Measurements from ENCODE around the gene IER5. TPM values are rescaled to one million over a fixed set of nuclear protein-coding genes. Genes with fewer than 3 reads are reported as not detected.

IER5 gene
- total and polyA plus RNA-seq, 2 of the 13 experiments (the other 11 are each of a cell fraction or from before 2014, with no cell fraction given): 2.5 to 3.5 TPM

DNA sequence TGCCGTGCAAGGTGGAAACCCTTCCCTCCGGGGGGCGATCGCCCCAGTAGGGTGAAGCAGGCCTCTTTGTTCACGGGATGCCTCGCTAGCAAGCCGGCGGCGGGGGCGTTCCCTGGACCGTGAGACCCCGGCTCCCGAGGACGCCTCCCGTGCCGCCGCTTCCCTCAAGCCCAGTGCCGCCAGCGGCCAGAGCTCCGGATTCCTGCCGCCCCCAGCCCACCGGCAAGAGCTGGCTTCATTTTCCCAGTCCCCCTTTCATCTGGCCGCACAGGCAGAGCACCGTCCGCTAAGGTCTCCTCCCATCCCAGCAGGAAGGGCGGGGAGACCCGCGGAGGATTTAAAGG is 16.3 kb downstream of the IER5 start (continued):
- TF ChIP-seq SIN3A (IDR thresholded peaks at IDR 0.05; ENCODE audit: borderline replicate concordance, low read depth, low read length): no peak
- TF ChIP-seq SRF (IDR thresholded peaks at IDR 0.05; ENCODE audit: low read depth, low read length): no peak
- no peak for TF ChIP-seq ZNF589 (CRISPR knock-in tag; conservative IDR thresholded peaks at IDR 0.05)
- TF ChIP-seq POLR2G (IDR thresholded peaks at IDR 0.05; ENCODE audit: low read depth, low read length): no peak
- TF ChIP-seq TBX3 (IDR thresholded peaks at IDR 0.05; ENCODE audit: borderline replicate concordance): no peak
- TF ChIP-seq SP140L (CRISPR knock-in tag; IDR thresholded peaks at IDR 0.05; ENCODE audit: borderline replicate concordance): no peak
- no peak for TF ChIP-seq KLF9 (CRISPR knock-in tag; IDR thresholded peaks at IDR 0.05; ENCODE audit: low read depth)
- 0 out of 2 replicates have a peak, but pooled peaks have one; percentile 1 for TF ChIP-seq CCDC6 (CRISPR knock-in tag; IDR thresholded peaks at IDR 0.05)
- TF ChIP-seq ZNF83 (CRISPR knock-in tag; IDR thresholded peaks at IDR 0.05; ENCODE audit: borderline replicate concordance): no peak
- TF ChIP-seq ZNF619 (CRISPR knock-in tag; IDR thresholded peaks at IDR 0.05): 0 out of 2 replicates have a peak, but pooled peaks have one; percentile 24
- TF ChIP-seq CEBPG (CRISPR knock-in tag; IDR thresholded peaks at IDR 0.05): no peak
- TF ChIP-seq ZNF570 (CRISPR knock-in tag; IDR thresholded peaks at IDR 0.05; ENCODE audit: borderline replicate concordance): no peak
- peak; percentile 36; the same call in 1 of the 2 replicates for TF ChIP-seq SAP130 (CRISPR knock-in tag; IDR thresholded peaks at IDR 0.05; ENCODE audit: low read depth)
- TF ChIP-seq, protein P1, sequence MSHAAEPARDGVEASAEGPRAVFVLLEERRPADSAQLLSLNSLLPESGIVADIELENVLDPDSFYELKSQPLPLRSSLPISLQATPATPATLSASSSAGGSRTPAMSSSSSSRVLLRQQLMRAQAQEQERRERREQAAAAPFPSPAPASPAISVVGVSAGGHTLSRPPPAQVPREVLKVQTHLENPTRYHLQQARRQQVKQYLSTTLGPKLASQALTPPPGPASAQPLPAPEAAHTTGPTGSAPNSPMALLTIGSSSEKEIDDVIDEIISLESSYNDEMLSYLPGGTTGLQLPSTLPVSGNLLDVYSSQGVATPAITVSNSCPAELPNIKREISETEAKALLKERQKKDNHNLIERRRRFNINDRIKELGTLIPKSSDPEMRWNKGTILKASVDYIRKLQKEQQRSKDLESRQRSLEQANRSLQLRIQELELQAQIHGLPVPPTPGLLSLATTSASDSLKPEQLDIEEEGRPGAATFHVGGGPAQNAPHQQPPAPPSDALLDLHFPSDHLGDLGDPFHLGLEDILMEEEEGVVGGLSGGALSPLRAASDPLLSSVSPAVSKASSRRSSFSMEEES (CRISPR knock-in tag; IDR thresholded peaks at IDR 0.05): no peak; the same call in 1 of the 2 replicates
- no peak for TF ChIP-seq PAWR (CRISPR knock-in tag; IDR thresholded peaks at IDR 0.05; ENCODE audit: borderline replicate concordance)
- TF ChIP-seq, protein P2, sequence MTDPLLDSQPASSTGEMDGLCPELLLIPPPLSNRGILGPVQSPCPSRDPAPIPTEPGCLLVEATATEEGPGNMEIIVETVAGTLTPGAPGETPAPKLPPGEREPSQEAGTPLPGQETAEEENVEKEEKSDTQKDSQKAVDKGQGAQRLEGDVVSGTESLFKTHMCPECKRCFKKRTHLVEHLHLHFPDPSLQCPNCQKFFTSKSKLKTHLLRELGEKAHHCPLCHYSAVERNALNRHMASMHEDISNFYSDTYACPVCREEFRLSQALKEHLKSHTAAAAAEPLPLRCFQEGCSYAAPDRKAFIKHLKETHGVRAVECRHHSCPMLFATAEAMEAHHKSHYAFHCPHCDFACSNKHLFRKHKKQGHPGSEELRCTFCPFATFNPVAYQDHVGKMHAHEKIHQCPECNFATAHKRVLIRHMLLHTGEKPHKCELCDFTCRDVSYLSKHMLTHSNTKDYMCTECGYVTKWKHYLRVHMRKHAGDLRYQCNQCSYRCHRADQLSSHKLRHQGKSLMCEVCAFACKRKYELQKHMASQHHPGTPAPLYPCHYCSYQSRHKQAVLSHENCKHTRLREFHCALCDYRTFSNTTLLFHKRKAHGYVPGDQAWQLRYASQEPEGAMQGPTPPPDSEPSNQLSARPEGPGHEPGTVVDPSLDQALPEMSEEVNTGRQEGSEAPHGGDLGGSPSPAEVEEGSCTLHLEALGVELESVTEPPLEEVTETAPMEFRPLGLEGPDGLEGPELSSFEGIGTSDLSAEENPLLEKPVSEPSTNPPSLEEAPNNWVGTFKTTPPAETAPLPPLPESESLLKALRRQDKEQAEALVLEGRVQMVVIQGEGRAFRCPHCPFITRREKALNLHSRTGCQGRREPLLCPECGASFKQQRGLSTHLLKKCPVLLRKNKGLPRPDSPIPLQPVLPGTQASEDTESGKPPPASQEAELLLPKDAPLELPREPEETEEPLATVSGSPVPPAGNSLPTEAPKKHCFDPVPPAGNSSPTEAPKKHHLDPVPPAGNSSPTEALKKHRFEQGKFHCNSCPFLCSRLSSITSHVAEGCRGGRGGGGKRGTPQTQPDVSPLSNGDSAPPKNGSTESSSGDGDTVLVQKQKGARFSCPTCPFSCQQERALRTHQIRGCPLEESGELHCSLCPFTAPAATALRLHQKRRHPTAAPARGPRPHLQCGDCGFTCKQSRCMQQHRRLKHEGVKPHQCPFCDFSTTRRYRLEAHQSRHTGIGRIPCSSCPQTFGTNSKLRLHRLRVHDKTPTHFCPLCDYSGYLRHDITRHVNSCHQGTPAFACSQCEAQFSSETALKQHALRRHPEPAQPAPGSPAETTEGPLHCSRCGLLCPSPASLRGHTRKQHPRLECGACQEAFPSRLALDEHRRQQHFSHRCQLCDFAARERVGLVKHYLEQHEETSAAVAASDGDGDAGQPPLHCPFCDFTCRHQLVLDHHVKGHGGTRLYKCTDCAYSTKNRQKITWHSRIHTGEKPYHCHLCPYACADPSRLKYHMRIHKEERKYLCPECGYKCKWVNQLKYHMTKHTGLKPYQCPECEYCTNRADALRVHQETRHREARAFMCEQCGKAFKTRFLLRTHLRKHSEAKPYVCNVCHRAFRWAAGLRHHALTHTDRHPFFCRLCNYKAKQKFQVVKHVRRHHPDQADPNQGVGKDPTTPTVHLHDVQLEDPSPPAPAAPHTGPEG (CRISPR knock-in tag; IDR thresholded peaks at IDR 0.05): peak; percentile 17; the same call in 1 of the 2 replicates
- TF ChIP-seq ZNF746 (CRISPR knock-in tag; IDR thresholded peaks at IDR 0.05): peak; percentile 33; the same call in 1 of the 2 replicates
- 0 out of 2 replicates have a peak, but pooled peaks have one; percentile 35 for TF ChIP-seq KMT2A (CRISPR knock-in tag; IDR thresholded peaks at IDR 0.05)
- TF ChIP-seq ZNF629 (CRISPR knock-in tag; conservative IDR thresholded peaks at IDR 0.05): no peak
- no peak for TF ChIP-seq YEATS4 (CRISPR knock-in tag; IDR thresholded peaks at IDR 0.05; ENCODE audit: borderline replicate concordance)
- TF ChIP-seq CHD4 (IDR thresholded peaks at IDR 0.05; ENCODE audit: borderline replicate concordance, low read length): no peak
- no peak; the same call in 1 of the 2 replicates for TF ChIP-seq KDM5B (CRISPR knock-in tag; IDR thresholded peaks at IDR 0.05; ENCODE audit: borderline replicate concordance)
